H9 (cell line): ENCODE data around the gene CLIP1. TPM values are rescaled to one million over a fixed set of nuclear protein-coding genes. Genes with fewer than 3 reads are reported as not detected.

Experiments
- DNase-seq: peaks from one replicate; pipeline ENCODE4 v3.0.0-alpha.2; 2017
- H2AFZ ChIP-seq: one replicate; pipeline ENCODE4 v1.6.1; 2013; ENCODE audit warnings: mild to moderate bottlenecking, low read length, control low read depth, moderate library complexity
- H2AK5ac ChIP-seq: 2 replicates; pipeline ENCODE4 v1.6.1; 2013; ENCODE audit warnings: low read length, control low read depth, mixed read lengths; ENCODE audit not compliant: insufficient read length
- H2BK120ac ChIP-seq: one replicate; pipeline ENCODE4 v1.6.1; 2013; ENCODE audit warnings: low read depth, mild to moderate bottlenecking, low read length, control low read depth, inconsistent platforms; ENCODE audit not compliant: poor library complexity, severe bottlenecking
- H2BK12ac ChIP-seq: 2 replicates; pipeline ENCODE4 v1.6.1; 2013; ENCODE audit warnings: low read length, control low read depth, mixed read lengths, low read depth; ENCODE audit not compliant: insufficient read length
- H2BK15ac ChIP-seq: 2 replicates; pipeline ENCODE4 v1.6.1; 2013; ENCODE audit warnings: low read depth, low read length, control low read depth
- H2BK20ac ChIP-seq: one replicate; pipeline ENCODE4 v1.6.1; 2013; ENCODE audit warnings: low read depth, mild to moderate bottlenecking, low read length, control low read depth, inconsistent platforms; ENCODE audit not compliant: poor library complexity, severe bottlenecking
- H2BK5ac ChIP-seq: 2 replicates; pipeline ENCODE4 v1.6.1; 2013; ENCODE audit warnings: low read length, control low read depth, mixed read lengths; ENCODE audit not compliant: insufficient read length
- H3K14ac ChIP-seq: 2 replicates; pipeline ENCODE4 v1.6.1; 2013; ENCODE audit warnings: low read length, control low read depth; ENCODE audit not compliant: insufficient read depth
- H3K18ac ChIP-seq: 2 replicates; pipeline ENCODE4 v1.6.1; 2013; ENCODE audit warnings: low read depth, mild to moderate bottlenecking, mixed read lengths, low read length, control low read depth; ENCODE audit not compliant: insufficient read length
- H3K23ac ChIP-seq: 2 replicates; pipeline ENCODE4 v1.6.1; 2013; ENCODE audit warnings: low read length, control low read depth, mixed read lengths, low read depth; ENCODE audit not compliant: insufficient read length
- H3K23me2 ChIP-seq: 2 replicates; pipeline ENCODE4 v1.6.1; 2013; ENCODE audit warnings: low read depth, mild to moderate bottlenecking, mixed read lengths, low read length, control low read depth; ENCODE audit not compliant: insufficient read length, poor library complexity, severe bottlenecking
- H3K27ac ChIP-seq: 2 replicates; pipeline ENCODE4 v1.5.1; 2013; ENCODE audit warnings: low read length, control low read depth, mixed read lengths, low read depth; ENCODE audit not compliant: insufficient read length
- H3K27me3 ChIP-seq: 2 replicates; pipeline ENCODE4 v1.6.1; 2013; ENCODE audit warnings: low read length, control low read depth, inconsistent platforms; ENCODE audit not compliant: insufficient read depth
- H3K4ac ChIP-seq: 2 replicates; pipeline ENCODE4 v1.6.1; 2013; ENCODE audit warnings: low read depth, mild to moderate bottlenecking, control low read depth, inconsistent platforms, low read length, moderate library complexity
- H3K4me1 ChIP-seq: 2 replicates; pipeline ENCODE4 v1.6.1; 2013; ENCODE audit warnings: low read length, control low read depth, inconsistent platforms; ENCODE audit not compliant: insufficient read depth
- H3K4me2 ChIP-seq: 2 replicates; pipeline ENCODE4 v1.6.1; 2013; ENCODE audit warnings: low read length, control low read depth, mixed read lengths; ENCODE audit not compliant: insufficient read length, insufficient read depth
- H3K56ac ChIP-seq: 2 replicates; pipeline ENCODE4 v1.6.1; 2013; ENCODE audit warnings: low read depth, mild to moderate bottlenecking, mixed read lengths, low read length, control low read depth; ENCODE audit not compliant: insufficient read length
- H3K79me1 ChIP-seq: 2 replicates; pipeline ENCODE4 v1.6.1; 2013; ENCODE audit warnings: low read depth, mild to moderate bottlenecking, moderate library complexity, low read length, control low read depth, inconsistent platforms; ENCODE audit not compliant: insufficient read depth, poor library complexity, severe bottlenecking
- H3K79me2 ChIP-seq: 2 replicates; pipeline ENCODE4 v1.6.1; 2013; ENCODE audit warnings: low read length, control low read depth, inconsistent platforms; ENCODE audit not compliant: insufficient read depth
- H3K9ac ChIP-seq: 2 replicates; pipeline ENCODE4 v1.6.1; 2013; ENCODE audit warnings: low read length, control low read depth, mixed read lengths; ENCODE audit not compliant: insufficient read length; ENCODE audit errors: extremely low read depth
- H3K9me3 ChIP-seq: one replicate; pipeline ENCODE4 v1.6.1; 2013; ENCODE audit warnings: low read depth, low read length, inconsistent platforms; ENCODE audit not compliant: control insufficient read depth
- H3T11ph ChIP-seq: one replicate; pipeline ENCODE4 v1.6.1; 2013; ENCODE audit warnings: mild to moderate bottlenecking, low read length, control low read depth, inconsistent platforms
- H4K20me1 ChIP-seq: one replicate; pipeline ENCODE4 v1.6.1; 2013; ENCODE audit not compliant: control insufficient read depth, insufficient read length, insufficient read depth
- H4K5ac ChIP-seq: 2 replicates; pipeline ENCODE4 v1.6.1; 2013; ENCODE audit warnings: low read depth, mild to moderate bottlenecking, mixed read lengths, low read length, control low read depth; ENCODE audit not compliant: insufficient read length
- H4K8ac ChIP-seq: replicated peaks from 2 replicates; pipeline ENCODE4 v1.6.1; 2013; ENCODE audit warnings: low read length, control low read depth, mixed read lengths, low read depth; ENCODE audit not compliant: insufficient read length
- H4K91ac ChIP-seq: 2 replicates; pipeline ENCODE4 v1.6.1; 2013; ENCODE audit warnings: low read depth, mild to moderate bottlenecking, moderate library complexity, mixed read lengths, low read length, control low read depth; ENCODE audit not compliant: insufficient read length
- H3K27ac Mint-ChIP-seq, 3 experiments: 2 replicates in 2 of 3; 3 replicates in 1 of 3; pipeline ENCODE4 v1.8.0; 2020 to 2021; ENCODE audit warnings: mixed read lengths in 3 of 3, mild to moderate bottlenecking in 1 of 3, moderate library complexity in 1 of 3
- H3K27me3 Mint-ChIP-seq: 2 replicates; pipeline ENCODE4 v1.8.0; 2021; ENCODE audit warnings: low read depth, mild to moderate bottlenecking, moderate library complexity, mixed read lengths
- H3K36me3 Mint-ChIP-seq, 3 experiments: 2 replicates in 2 of 3; 3 replicates in 1 of 3; pipeline ENCODE4 v1.8.0; 2020 to 2021; ENCODE audit warnings: low read depth in 3 of 3, mixed read lengths in 3 of 3; ENCODE audit not compliant: insufficient read depth in 1 of 3
- H3K4me1 Mint-ChIP-seq, 2 experiments: 2 replicates each; pipeline ENCODE4 v1.8.0; 2020; ENCODE audit warnings: mixed read lengths in 2 of 2
- H3K4me3 Mint-ChIP-seq, 2 experiments: 2 replicates in 1 of 2; 3 replicates in 1 of 2; pipeline ENCODE4 v1.8.0; 2020 to 2021; ENCODE audit warnings: mild to moderate bottlenecking in 2 of 2, mixed read lengths in 2 of 2, moderate library complexity in 1 of 2
- H3K9me3 Mint-ChIP-seq, 2 experiments: 2 replicates in 1 of 2; 3 replicates in 1 of 2; pipeline ENCODE4 v1.8.0; 2020; ENCODE audit warnings: mild to moderate bottlenecking in 2 of 2, mixed read lengths in 2 of 2, moderate library complexity in 1 of 2
- WGBS: extraction: QIAGEN DNeasy Blood & Tissue Kit; methylation state at CpG from one replicate; pipeline ENCODE4 v1.1.7; 2013; ENCODE audit warnings: missing lambda C conversion rate, low lambda C conversion rate, mixed read lengths; ENCODE audit not compliant: insufficient read length; ENCODE audit errors: extremely low coverage; 5-methylcytosine and 5-hydroxymethylcytosine counted together
- total RNA-seq: library from RNA; stranded (reverse); gene quantifications from 2 replicates; pipeline ENCODE4 v1.2.1, GENCODE V29; 2021
- TF ChIP-seq, protein P1 (sequence below): fragments of 200-600 bp; sonication (generic); conservative IDR thresholded peaks from 3 replicates; pipeline ENCODE4 v1.8.0; 2021; ENCODE audit warnings: antibody characterized with exemption, mild to moderate bottlenecking

The CLIP1 gene
- total RNA-seq, 1 experiment from 2014 or later = 23.6 TPM

DNA sequence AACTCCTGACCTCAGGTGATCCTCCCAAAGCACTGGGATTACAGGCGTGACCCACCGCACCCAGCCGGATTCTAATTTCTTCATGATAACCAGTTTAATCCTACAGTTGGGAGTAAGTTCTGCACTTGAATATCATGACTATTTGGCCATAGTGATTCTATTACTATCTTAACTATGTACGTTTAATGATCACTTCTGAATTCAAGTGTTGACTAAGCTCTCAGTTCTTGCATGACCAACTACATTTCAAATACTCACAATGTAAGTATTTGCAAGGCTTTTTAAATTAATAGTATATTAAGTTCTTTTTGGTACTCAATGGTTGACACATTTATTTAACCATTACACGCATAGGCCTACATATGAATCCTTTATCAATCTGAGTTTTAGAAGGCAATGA, 138.8 kb downstream of the CLIP1 start:
- DNase-seq = no peak
- Histone ChIP-seq H3K23me2 (no peaks in the 10 kb centered on the region), H3K27ac (no peak overlapping the region), H4K8ac (no peak overlapping the region), H3K4me2 (no peak overlapping the region), H3K27me3 (no peaks in the 10 kb centered on the region), H3K4ac (no peak overlapping the region), H2BK15ac (no peak overlapping the region), H3K14ac (no peak overlapping the region), H2AFZ (no peak overlapping the region), H4K5ac (no peak overlapping the region), H2AK5ac (no peak overlapping the region), H2BK20ac (no peak overlapping the region), H4K91ac (no peak overlapping the region), H3K4me1 (no peaks in the 10 kb centered on the region), H3K18ac (no peak overlapping the region), H4K20me1 (no peaks in the 10 kb centered on the region), H2BK12ac (no peak overlapping the region), H3K79me2 (no peaks in the 10 kb centered on the region), H3K9me3 (no peaks in the 10 kb centered on the region), H3K79me1 (no peaks in the 10 kb centered on the region), H3K56ac (no peak overlapping the region), H3T11ph (no peak overlapping the region), H2BK5ac (no peak overlapping the region), H3K23ac (no peak overlapping the region), H2BK120ac (no peak overlapping the region), H3K9ac (no peak overlapping the region)
- no peaks in the 10 kb centered on the region for H3K36me3 Mint-ChIP-seq
- H3K27ac Mint-ChIP-seq = peak overlapping the region in 1 of 3 experiments; percentile 62; a peak in 1 of 7 replicates
- TF ChIP-seq, protein P1, sequence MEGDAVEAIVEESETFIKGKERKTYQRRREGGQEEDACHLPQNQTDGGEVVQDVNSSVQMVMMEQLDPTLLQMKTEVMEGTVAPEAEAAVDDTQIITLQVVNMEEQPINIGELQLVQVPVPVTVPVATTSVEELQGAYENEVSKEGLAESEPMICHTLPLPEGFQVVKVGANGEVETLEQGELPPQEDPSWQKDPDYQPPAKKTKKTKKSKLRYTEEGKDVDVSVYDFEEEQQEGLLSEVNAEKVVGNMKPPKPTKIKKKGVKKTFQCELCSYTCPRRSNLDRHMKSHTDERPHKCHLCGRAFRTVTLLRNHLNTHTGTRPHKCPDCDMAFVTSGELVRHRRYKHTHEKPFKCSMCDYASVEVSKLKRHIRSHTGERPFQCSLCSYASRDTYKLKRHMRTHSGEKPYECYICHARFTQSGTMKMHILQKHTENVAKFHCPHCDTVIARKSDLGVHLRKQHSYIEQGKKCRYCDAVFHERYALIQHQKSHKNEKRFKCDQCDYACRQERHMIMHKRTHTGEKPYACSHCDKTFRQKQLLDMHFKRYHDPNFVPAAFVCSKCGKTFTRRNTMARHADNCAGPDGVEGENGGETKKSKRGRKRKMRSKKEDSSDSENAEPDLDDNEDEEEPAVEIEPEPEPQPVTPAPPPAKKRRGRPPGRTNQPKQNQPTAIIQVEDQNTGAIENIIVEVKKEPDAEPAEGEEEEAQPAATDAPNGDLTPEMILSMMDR = no peak
- peaks cover 6 to 10% of the 10 kb centered on the region in 2 experiments for H3K4me1 Mint-ChIP-seq
- no CpG with 5 or more reads among the region's 5 CpGs for WGBS
- no peaks in the 10 kb centered on the region for H3K9me3 Mint-ChIP-seq
- no peaks in the 10 kb centered on the region for H3K27me3 Mint-ChIP-seq
- H3K4me3 Mint-ChIP-seq = no peak overlapping the region
